ENCODE data around the gene WNT7B. TPM values are rescaled to one million over a fixed set of nuclear protein-coding genes. Genes with fewer than 3 reads are reported as not detected.

Gene WNT7B
- total RNA-seq, 4 donors from 2014 or later: not detected

DNA sequence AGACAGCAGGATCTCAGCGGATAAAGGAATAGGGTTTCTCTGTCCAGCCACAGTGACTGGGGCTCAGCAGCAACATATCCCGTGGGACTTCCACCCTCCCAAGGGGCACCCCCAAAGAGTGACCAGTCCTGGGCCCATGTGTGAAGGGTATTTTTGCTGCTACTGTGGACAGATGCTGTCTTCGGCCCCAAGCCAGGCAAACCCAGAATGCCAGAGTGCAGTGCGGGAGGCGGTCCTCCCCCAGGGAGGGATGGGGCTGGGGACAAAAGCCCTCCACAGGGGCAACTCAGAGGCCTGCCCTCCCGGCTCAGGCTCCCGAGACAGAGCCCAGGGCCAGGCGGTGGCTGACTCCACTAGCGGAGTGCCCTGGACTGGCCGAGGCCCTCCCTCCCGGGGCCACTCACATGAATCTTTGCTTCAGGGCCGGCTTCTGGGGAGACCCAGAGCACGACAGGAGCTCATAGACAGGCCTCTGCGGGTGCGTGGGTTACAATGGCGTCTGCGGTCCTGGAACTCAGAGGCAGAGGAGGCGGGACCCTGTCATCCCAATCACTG is 34.7 kb upstream of the WNT7B start:
- Histone ChIP-seq H3K27ac (peak overlapping the region; percentile 93 to 97 (median 96)), H3K36me3 (no peaks in the 10 kb centered on the region), H3K9me3 (peaks cover 0 to 8% (median 0%) of the 10 kb centered on the region in 4 donors), H3K4me1 (peaks cover 0 to 73% (median 43%) of the 10 kb centered on the region in 4 donors), H3K4me3 (no peak overlapping the region), H3K27me3 (no peaks in the 10 kb centered on the region)
- WGBS, 2 donors: 49 to 55% methylated on average over 12 to 14 of the region's 18 CpGs
- no peak for DNase-seq (ENCODE audit: low spot score in 2 of 2)
- TF ChIP-seq CTCF (IDR thresholded peaks at IDR 0.05) (no peak), EP300 (IDR thresholded peaks at IDR 0.05) (no peak), POLR2A (IDR thresholded peaks at IDR 0.05) (no peak)

- 72 to 77% methylated on average over 3 to 5 of the region's 20 CpGs for WGBS, 2 donors
- Histone ChIP-seq H3K27me3 (no peaks in the 10 kb centered on the region), H3K36me3 (no peaks in the 10 kb centered on the region), H3K27ac (peak overlapping the region; percentile 93 to 97 (median 96)), H3K9me3 (peaks cover 0 to 8% (median 0%) of the 10 kb centered on the region in 4 donors), H3K4me1 (peaks cover 0 to 79% (median 49%) of the 10 kb centered on the region in 4 donors), H3K4me3 (no peak overlapping the region)
- TF ChIP-seq CTCF (IDR thresholded peaks at IDR 0.05): no peak
- TF ChIP-seq POLR2A (IDR thresholded peaks at IDR 0.05): no peak
- peak in 1 of 2 donors; percentile 45 for TF ChIP-seq EP300 (IDR thresholded peaks at IDR 0.05)
- no peak for DNase-seq (ENCODE audit: low spot score in 2 of 2)
Observed at GRCh38 chr22:46010951-46011626, 34.1 kb upstream of the WNT7B start.

DNA sequence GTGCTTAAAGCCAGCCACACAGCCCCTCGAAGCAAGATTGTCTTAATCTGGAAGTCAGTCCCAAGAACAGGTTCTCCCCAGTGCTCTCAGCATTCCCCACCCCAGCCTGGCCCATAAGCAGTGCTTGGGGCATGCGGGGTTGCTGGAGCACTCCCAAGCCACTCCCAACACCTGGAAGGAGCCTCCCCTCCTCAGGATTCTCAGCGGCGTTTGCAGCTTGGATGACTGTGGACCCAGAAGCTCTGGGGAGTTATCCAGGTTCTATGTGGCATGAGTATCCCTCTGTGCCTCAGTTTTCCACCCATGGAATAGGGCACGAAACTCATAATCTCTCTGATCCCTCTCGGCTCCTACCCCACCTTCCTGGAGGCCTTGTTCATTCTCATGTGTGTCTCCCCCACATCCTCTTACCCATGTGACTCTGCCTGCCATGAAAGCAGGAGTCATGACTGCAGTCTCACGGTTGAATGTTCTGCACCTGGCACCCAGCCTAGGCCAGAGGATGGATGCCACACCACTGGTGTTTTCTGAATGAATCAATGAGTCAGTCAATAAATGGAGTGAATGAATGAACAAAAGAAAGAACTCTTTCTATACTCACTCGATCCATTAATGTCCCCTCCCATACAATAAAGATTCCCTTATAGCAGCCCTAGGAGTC is 33.4 kb upstream of the WNT7B start:
- TF ChIP-seq POLR2A (IDR thresholded peaks at IDR 0.05): no peak
- TF ChIP-seq EP300 (IDR thresholded peaks at IDR 0.05): no peak
- no peak for TF ChIP-seq CTCF (IDR thresholded peaks at IDR 0.05)
- H3K4me1 ChIP-seq: peaks cover 0 to 82% (median 50%) of the 10 kb centered on the region in 4 donors
- no peak overlapping the region for H3K4me3 ChIP-seq
- H3K27ac ChIP-seq: peak overlapping the region in 3 of 4 donors; percentile 93 to 97 (median 95)
- peaks cover 0 to 8% (median 0%) of the 10 kb centered on the region in 4 donors for H3K9me3 ChIP-seq
- WGBS, 2 donors: 79 to 83% methylated on average over 7 to 8 of the region's 8 CpGs
- no peak for DNase-seq (ENCODE audit: low spot score in 2 of 2)
- H3K36me3 ChIP-seq: no peaks in the 10 kb centered on the region
- no peaks in the 10 kb centered on the region for H3K27me3 ChIP-seq

DNA sequence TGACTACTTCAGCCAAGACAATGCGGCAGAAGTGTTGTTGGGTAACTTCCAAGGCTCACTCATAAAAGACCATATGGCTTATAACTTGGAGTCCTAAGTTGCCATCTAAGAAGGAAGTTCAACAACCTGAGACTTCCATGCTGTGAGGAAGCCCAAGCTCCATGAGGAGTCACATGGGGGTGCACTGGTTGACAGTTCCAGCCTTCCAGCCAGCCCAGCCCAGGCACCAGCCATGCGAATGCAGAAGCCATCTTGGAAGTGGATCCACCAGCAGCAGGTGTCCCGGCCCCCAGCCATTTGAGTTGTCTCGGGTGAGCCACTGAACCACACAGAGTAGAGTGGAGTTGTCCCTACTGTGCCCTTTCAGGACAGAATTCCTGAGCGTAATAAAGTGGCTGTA is 32.8 kb upstream of the WNT7B start:
- H3K27ac ChIP-seq: peak overlapping the region in 2 of 4 donors; percentile 95
- peaks cover 0 to 77% (median 50%) of the 10 kb centered on the region in 4 donors for H3K4me1 ChIP-seq
- peaks cover 0 to 8% (median 0%) of the 10 kb centered on the region in 4 donors for H3K9me3 ChIP-seq
- H3K27me3 ChIP-seq: no peaks in the 10 kb centered on the region
- no peaks in the 10 kb centered on the region for H3K36me3 ChIP-seq
- 100% methylated on average over 5 of the region's 5 CpGs for WGBS, 2 donors
- no peak for DNase-seq (ENCODE audit: low spot score in 2 of 2)
- no peak for TF ChIP-seq POLR2A (IDR thresholded peaks at IDR 0.05)
- TF ChIP-seq CTCF (IDR thresholded peaks at IDR 0.05): no peak
- no peak for TF ChIP-seq EP300 (IDR thresholded peaks at IDR 0.05)
- H3K4me3 ChIP-seq: no peak overlapping the region
